ENCODE data around the gene FGF14. TPM values are rescaled to one million over a fixed set of nuclear protein-coding genes. Genes with fewer than 3 reads are reported as not detected.

FGF14 gene
- total RNA-seq, 1 donor from 2014 or later: 1.4 TPM

DNA sequence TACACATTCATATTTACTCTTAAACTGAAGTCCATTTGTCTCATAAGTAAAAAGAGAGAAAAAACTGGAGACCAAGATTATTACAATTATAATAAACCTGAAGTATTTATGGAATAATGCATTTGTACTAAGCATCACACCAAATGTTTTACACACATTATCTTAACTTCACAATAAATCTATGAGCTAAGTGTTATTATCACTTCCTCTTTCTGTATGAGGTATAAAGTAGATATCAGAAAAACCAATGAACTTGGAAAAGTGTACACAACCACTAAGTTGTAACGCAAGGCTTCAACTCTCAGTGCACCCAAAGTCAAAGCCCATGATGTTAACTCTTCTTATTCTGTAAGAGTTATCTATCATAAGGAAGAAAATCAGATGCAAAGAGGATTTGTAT is 274.7 kb downstream of the FGF14 start:
- no peak overlapping the region for H3K27ac ChIP-seq
- Mint-ChIP-seq H3K4me1 (peaks cover 2% of the 10 kb centered on the region), H3K27ac (no peak overlapping the region), H3K27me3 (ENCODE audit: insufficient read depth, low read depth) (no peaks in the 10 kb centered on the region), H3K9me3 (no peaks in the 10 kb centered on the region), H3K36me3 (no peaks in the 10 kb centered on the region), H3K4me3 (no peak overlapping the region)
- no peak overlapping the region for H3K4me2 ChIP-seq
- no peaks in the 10 kb centered on the region for H4K20me1 ChIP-seq (ENCODE audit: low read depth)
- H3K4me3 ChIP-seq: no peak overlapping the region
- no peaks in the 10 kb centered on the region for H3K36me3 ChIP-seq
- TF ChIP-seq EZH2phosphoT487 (IDR thresholded peaks at IDR 0.05): no peak
- TF ChIP-seq EZH2 (IDR thresholded peaks at IDR 0.05): no peak
- TF ChIP-seq CTCF (IDR thresholded peaks at IDR 0.05): no peak
- H2AFZ ChIP-seq (replicated peaks): no peak overlapping the region
- no peaks in the 10 kb centered on the region for H3K27me3 ChIP-seq
- no peaks in the 10 kb centered on the region for H3K9me3 ChIP-seq (ENCODE audit: low read depth)
- no peaks in the 10 kb centered on the region for H3K4me1 ChIP-seq
- no peak overlapping the region for H3K9ac ChIP-seq
- H3K79me2 ChIP-seq (ENCODE audit: low read depth): no peaks in the 10 kb centered on the region
- no peaks in the 10 kb centered on the region for H3F3A ChIP-seq (ENCODE audit: low read depth)
- DNase-seq (ENCODE audit: low spot score): no peak

DNA sequence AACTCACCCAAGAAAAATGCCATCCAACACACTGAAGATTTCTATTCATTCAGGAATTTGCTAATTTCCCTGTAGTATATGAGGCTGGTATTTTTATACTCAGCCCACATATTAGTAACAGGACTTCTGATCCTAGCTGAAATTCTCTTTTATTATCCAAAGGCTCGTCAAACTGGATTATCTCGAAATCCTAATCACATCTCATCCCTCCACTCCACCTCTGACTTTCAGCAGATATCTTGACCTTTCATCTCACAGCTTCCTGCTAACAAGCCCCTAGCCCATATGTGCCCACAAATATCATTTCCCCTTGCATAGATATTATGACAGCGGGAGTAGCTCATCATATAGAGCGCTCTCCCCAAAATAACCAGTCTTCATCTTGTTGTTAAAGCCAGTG is 279.7 kb downstream of the FGF14 start:
- TF ChIP-seq CTCF (IDR thresholded peaks at IDR 0.05): no peak
- no peak for TF ChIP-seq EZH2phosphoT487 (IDR thresholded peaks at IDR 0.05)
- TF ChIP-seq EZH2 (IDR thresholded peaks at IDR 0.05): no peak
- Histone ChIP-seq H4K20me1 (ENCODE audit: low read depth) (no peaks in the 10 kb centered on the region), H3K4me2 (no peak overlapping the region), H2AFZ (replicated peaks) (no peak overlapping the region), H3K4me1 (no peaks in the 10 kb centered on the region), H3K27ac (no peak overlapping the region), H3K4me3 (no peak overlapping the region), H3K9ac (no peak overlapping the region), H3K36me3 (no peaks in the 10 kb centered on the region), H3K79me2 (ENCODE audit: low read depth) (no peaks in the 10 kb centered on the region), H3K9me3 (ENCODE audit: low read depth) (no peaks in the 10 kb centered on the region), H3K27me3 (no peaks in the 10 kb centered on the region), H3F3A (ENCODE audit: low read depth) (no peaks in the 10 kb centered on the region)
- Mint-ChIP-seq H3K4me3 (no peak overlapping the region), H3K27me3 (ENCODE audit: insufficient read depth, low read depth) (no peaks in the 10 kb centered on the region), H3K4me1 (peaks cover 3% of the 10 kb centered on the region), H3K9me3 (no peaks in the 10 kb centered on the region), H3K36me3 (no peaks in the 10 kb centered on the region), H3K27ac (no peak overlapping the region)
- DNase-seq (ENCODE audit: low spot score): no peak

DNA sequence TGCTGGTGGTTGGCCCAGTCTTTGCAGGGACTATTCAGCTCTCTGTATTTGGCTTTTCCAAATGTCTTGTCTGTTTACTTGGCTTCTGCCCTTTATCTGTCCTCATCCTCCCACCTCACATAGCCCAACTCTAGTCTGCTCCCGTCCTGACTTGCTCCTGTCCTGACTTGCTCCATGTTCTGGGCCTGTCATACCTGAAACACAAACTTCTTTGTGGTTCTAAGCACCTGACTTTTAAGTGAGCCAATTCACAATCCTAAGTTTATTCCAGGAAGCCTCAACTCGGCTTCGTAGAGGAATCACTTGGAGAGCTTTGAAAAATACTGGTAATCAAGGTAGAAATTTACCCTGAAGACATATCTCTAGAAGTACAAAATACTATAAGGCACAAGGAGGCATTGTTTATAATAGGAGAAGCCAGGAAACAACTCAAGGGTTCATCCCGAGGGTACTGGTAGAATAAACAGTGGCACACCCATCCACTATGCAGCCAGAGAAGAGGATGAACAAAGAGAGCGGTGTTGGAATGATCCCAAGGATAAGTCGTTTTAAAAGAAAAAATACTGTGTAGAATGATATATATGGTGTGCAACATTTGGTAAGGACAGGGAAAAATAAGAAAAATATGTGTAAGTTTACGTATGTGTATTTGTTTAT is 284.5 kb downstream of the FGF14 start:
- TF ChIP-seq CTCF (IDR thresholded peaks at IDR 0.05): no peak
- H3K79me2 ChIP-seq (ENCODE audit: low read depth): no peaks in the 10 kb centered on the region
- Mint-ChIP-seq H3K4me3 (no peak overlapping the region), H3K36me3 (no peaks in the 10 kb centered on the region), H3K9me3 (no peaks in the 10 kb centered on the region), H3K27me3 (ENCODE audit: insufficient read depth, low read depth) (no peaks in the 10 kb centered on the region), H3K4me1 (peaks cover 3% of the 10 kb centered on the region), H3K27ac (no peak overlapping the region)
- no peak overlapping the region for H3K27ac ChIP-seq
- no peaks in the 10 kb centered on the region for H3K4me1 ChIP-seq
- H3K27me3 ChIP-seq: no peaks in the 10 kb centered on the region
- H3F3A ChIP-seq (ENCODE audit: low read depth): no peaks in the 10 kb centered on the region
- H4K20me1 ChIP-seq (ENCODE audit: low read depth): no peaks in the 10 kb centered on the region
- H3K9me3 ChIP-seq (ENCODE audit: low read depth): no peaks in the 10 kb centered on the region
- no peak overlapping the region for H3K4me2 ChIP-seq
- H3K9ac ChIP-seq: no peak overlapping the region
- no peak for DNase-seq (ENCODE audit: low spot score)
- H2AFZ ChIP-seq (replicated peaks): no peak overlapping the region
- no peak overlapping the region for H3K4me3 ChIP-seq
- H3K36me3 ChIP-seq: no peaks in the 10 kb centered on the region

Data from neural progenitor cell (in vitro differentiated cells).